Fibroblast of mammary gland (primary cell): ENCODE results near the gene TRIM24.

Experiments used
- DNase-seq: peaks from one replicate; pipeline ENCODE4 v3.0.0-alpha.2; 2010; ENCODE audit warnings: low read depth
- H3K4me3 ChIP-seq: 2 replicates; pipeline ENCODE4 v1.5.1; 2011; ENCODE audit warnings: low read depth, mild to moderate bottlenecking, low read length, moderate library complexity; ENCODE audit not compliant: control insufficient read depth
- TF ChIP-seq, protein P1 (sequence below): conservative IDR thresholded peaks from 2 replicates; pipeline ENCODE4 v1.5.1; 2011; ENCODE audit warnings: low read depth, low read length, inconsistent platforms; ENCODE audit not compliant: control insufficient read depth, insufficient read depth

Gene TRIM24

DNA sequence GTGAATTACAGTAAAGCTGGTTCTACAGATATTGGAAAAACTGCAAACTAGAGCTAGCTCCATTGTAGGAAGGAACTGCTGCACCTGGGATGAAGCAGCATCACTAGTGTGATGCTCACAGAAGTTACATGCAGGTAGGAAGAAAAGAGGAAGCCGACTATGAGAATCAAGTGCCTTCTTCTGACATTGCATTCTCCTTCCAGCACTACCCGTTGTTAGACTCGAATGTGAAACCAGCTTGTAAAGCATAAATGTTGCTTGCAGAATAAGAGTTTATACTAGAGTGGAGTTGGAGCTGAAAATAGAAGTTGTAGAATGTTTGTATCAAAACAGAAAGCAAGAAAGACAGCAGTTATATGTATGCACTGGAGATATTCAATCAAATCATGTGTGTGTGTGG, 49.9 kb downstream of the TRIM24 start:
- no peak overlapping the region for H3K4me3 ChIP-seq
- TF ChIP-seq, protein P1, sequence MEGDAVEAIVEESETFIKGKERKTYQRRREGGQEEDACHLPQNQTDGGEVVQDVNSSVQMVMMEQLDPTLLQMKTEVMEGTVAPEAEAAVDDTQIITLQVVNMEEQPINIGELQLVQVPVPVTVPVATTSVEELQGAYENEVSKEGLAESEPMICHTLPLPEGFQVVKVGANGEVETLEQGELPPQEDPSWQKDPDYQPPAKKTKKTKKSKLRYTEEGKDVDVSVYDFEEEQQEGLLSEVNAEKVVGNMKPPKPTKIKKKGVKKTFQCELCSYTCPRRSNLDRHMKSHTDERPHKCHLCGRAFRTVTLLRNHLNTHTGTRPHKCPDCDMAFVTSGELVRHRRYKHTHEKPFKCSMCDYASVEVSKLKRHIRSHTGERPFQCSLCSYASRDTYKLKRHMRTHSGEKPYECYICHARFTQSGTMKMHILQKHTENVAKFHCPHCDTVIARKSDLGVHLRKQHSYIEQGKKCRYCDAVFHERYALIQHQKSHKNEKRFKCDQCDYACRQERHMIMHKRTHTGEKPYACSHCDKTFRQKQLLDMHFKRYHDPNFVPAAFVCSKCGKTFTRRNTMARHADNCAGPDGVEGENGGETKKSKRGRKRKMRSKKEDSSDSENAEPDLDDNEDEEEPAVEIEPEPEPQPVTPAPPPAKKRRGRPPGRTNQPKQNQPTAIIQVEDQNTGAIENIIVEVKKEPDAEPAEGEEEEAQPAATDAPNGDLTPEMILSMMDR, result no peak
- no peak for DNase-seq

DNA sequence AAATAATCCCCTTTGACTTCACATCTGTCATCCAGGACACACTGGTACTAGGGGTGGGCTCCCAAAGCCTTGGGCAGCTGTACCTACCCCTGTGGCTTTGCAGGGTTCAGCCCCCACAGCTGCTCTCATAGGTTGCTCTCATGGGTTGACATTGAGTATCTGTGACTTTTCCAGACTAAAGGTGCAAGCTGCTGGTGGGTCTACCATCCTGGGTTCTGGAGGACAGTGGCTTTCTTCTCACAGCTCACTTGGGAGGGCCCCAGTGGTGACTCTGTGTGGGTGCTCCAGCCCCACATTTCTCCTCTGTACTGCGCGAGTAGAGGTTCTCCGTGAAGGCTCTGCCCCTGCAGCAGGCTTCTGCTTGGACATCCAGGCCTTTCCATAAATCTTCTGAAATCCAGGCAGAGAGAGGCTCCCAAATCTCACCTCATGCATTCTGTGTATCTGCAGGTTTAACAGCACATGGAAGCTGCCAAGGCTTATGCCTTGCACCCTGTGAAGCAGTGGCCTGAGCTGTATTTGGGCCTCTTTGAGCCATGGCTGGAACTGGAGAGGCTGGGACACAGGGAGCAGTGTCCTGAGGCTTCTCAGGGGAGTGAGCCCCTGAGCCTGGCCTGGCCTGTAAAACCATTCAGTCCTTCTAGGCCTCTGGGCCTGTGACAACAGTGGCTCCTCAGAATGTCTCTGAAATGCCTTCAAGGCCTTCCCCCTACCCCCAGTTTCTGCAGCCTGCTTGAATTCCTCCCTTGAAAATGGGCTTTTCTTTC, 52.2 kb downstream of the TRIM24 start:
- H3K4me3 ChIP-seq, result no peak overlapping the region
- TF ChIP-seq, protein P1, result no peak
- DNase-seq, result no peak

GRCh38 chr7:138512885-138513284, 52.8 kb downstream of the TRIM24 start:
- TF ChIP-seq, protein P1, result no peak
- no peak for DNase-seq
- no peak overlapping the region for H3K4me3 ChIP-seq

- DNase-seq, result no peak
- TF ChIP-seq, protein P1, result no peak
- no peak overlapping the region for H3K4me3 ChIP-seq
These were observed 53.3 kb downstream of the TRIM24 start for GRCh38 chr7:138513344-138513871.

- H3K4me3 ChIP-seq, result no peak overlapping the region
- no peak for DNase-seq
- TF ChIP-seq, protein P1, result no peak
These were observed 54.0 kb downstream of the TRIM24 start for GRCh38 chr7:138514044-138514443.

GRCh38 chr7:138515001-138515528, 55.0 kb downstream of the TRIM24 start:
- TF ChIP-seq, protein P1, result no peak
- no peak for DNase-seq
- H3K4me3 ChIP-seq, result no peak overlapping the region
